PC-9 (cell line): ENCODE data around the gene SAFB2. TPM values are rescaled to one million over a fixed set of nuclear protein-coding genes. Genes with fewer than 3 reads are reported as not detected.

ENCODE experiments used
- BruUV-seq: library from RNA; stranded (reverse); fragments of 400-500 nt; replicated peaks from 2 replicates; lab custom pipeline; 2021; lab: Mats Ljungman, UMichigan
- CTCF ChIA-PET: fragments of 300-600 bp; sonication (Branson Sonifier 250); formaldehyde crosslinking; loops from one replicate; lab custom pipeline; 2022; ENCODE audit warnings: antibody characterized with exemption; lab: Charles Lee
- POLR2A ChIA-PET: fragments of 300-600 bp; sonication (Branson Sonifier 250); formaldehyde crosslinking; loops from one replicate; lab custom pipeline; 2022; ENCODE audit warnings: antibody characterized with exemption; ENCODE audit not compliant: unreplicated experiment; lab: Charles Lee
- DNase-seq, 2 experiments: peaks; one replicate each; pipeline versions ENCODE4 v3.0.0 to v3.0.0-alpha.2; 2015 to 2022; ENCODE audit warnings: mixed read lengths in 1 of 2
- H2AFZ ChIP-seq: fragments of 200-600 bp; sonication (generic); 2 replicates; pipeline ENCODE4 v1.8.1; 2017; ENCODE audit warnings: antibody characterized with exemption
- H3F3A ChIP-seq: fragments of 200-600 bp; sonication (generic); 2 replicates; pipeline ENCODE4 v1.8.1; 2017; ENCODE audit warnings: antibody characterized with exemption, mild to moderate bottlenecking, low read depth; ENCODE audit not compliant: insufficient read depth
- H3K27ac ChIP-seq: fragments of 200-600 bp; sonication (generic); 2 replicates; pipeline ENCODE4 v1.6.1; 2016; ENCODE audit warnings: mixed run types
- H3K27me3 ChIP-seq: fragments of 200-600 bp; sonication (generic); 2 replicates; pipeline ENCODE4 v1.6.1; 2016; ENCODE audit warnings: low read depth, mixed run types; ENCODE audit not compliant: insufficient read depth
- H3K36me3 ChIP-seq: fragments of 200-600 bp; sonication (generic); 2 replicates; pipeline ENCODE4 v1.6.1; 2016; ENCODE audit warnings: low read depth, mixed run types
- H3K4me1 ChIP-seq: fragments of 200-600 bp; sonication (generic); replicated peaks from 2 replicates; pipeline ENCODE4 v1.6.1; 2016; ENCODE audit warnings: mixed run types; ENCODE audit not compliant: insufficient read depth
- H3K4me2 ChIP-seq: fragments of 200-600 bp; sonication (generic); 2 replicates; pipeline ENCODE4 v1.6.1; 2017; ENCODE audit warnings: mixed run types
- H3K4me3 ChIP-seq: fragments of 200-600 bp; sonication (generic); 2 replicates; pipeline ENCODE4 v1.6.1; 2016; ENCODE audit warnings: mixed run types
- H3K79me2 ChIP-seq: fragments of 200-600 bp; sonication (generic); 2 replicates; pipeline ENCODE4 v1.6.1; 2017; ENCODE audit warnings: low read depth, mixed run types
- H3K9me2 ChIP-seq: fragments of 200-600 bp; sonication (generic); 2 replicates; pipeline ENCODE4 v1.8.1; 2017; ENCODE audit warnings: mild to moderate bottlenecking; ENCODE audit not compliant: insufficient read depth
- H3K9me3 ChIP-seq: fragments of 200-600 bp; sonication (generic); 2 replicates; pipeline ENCODE4 v1.8.1; 2016; ENCODE audit warnings: low read depth; ENCODE audit not compliant: insufficient read depth
- H4K20me1 ChIP-seq: fragments of 200-600 bp; sonication (generic); 2 replicates; pipeline ENCODE4 v1.8.1; 2017; ENCODE audit not compliant: insufficient read depth
- EZH2 ChIP-seq: fragments of 200-600 bp; sonication (generic); IDR thresholded peaks from 2 replicates; pipeline ENCODE4 v1.8.0; 2017; ENCODE audit warnings: antibody characterized with exemption, low read depth
- intact Hi-C: fragments of 100-400 bp; cut with micrococcal nuclease; formaldehyde crosslinking; loops from one replicate; pipeline ENCODE4 v1.10.0; 2022; ENCODE audit not compliant: unreplicated experiment
- total RNA-seq: library from RNA; stranded (reverse); gene quantifications from 2 replicates; pipeline ENCODE4 v1.2.3, GENCODE V29; 2021
- TF ChIP-seq, protein P1 (sequence below): fragments of 200-600 bp; sonication (generic); conservative IDR thresholded peaks from 2 replicates; pipeline ENCODE4 v1.6.1; 2017; ENCODE audit warnings: mixed run types, antibody characterized with exemption, mild to moderate bottlenecking, moderate library complexity

Gene SAFB2
- total RNA-seq, 1 experiment from 2014 or later, result 43.1 TPM

DNA sequence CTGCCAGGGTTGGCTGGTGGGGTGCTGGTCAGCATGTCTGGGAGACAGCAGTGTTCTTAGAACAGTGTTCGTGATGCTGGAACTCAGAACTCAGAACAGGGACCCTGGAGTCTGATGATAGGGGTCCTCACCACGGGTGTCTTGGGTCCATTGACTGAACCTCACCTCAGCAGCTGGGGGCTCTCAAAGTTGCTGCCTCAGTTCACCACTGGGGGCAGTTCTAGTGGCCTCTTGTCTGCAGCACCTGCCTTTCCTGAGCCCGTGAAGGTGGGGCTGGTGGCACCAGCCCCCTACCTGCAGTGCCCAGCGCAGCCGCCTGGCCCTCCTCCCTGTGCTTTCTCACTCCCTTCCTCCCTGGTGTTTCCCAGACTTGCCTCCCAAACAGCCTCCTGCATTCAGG is 28.8 kb upstream of the SAFB2 start:
- no TSS peak for BruUV-seq
- POLR2A ChIA-PET, result no interaction called here
- H3K9me2 ChIP-seq, result no peaks in the 10 kb centered on the region
- 0 out of 2 replicates have a peak, but pooled peaks cover 7% of the 10 kb centered on the region for H3K79me2 ChIP-seq
- no peak overlapping the region for H3K4me3 ChIP-seq
- H3K9me3 ChIP-seq, result no peaks in the 10 kb centered on the region
- peaks cover 6% of the 10 kb centered on the region; the same call in 1 of the 2 replicates for H4K20me1 ChIP-seq
- CTCF ChIA-PET, result no interaction called here
- H3F3A ChIP-seq, result peaks cover 7% of the 10 kb centered on the region; the same call in 1 of the 2 replicates
- no peaks in the 10 kb centered on the region for H3K27me3 ChIP-seq
- H3K4me1 ChIP-seq, result no peaks in the 10 kb centered on the region
- intact Hi-C loops, result no loop called here
- no peak overlapping the region for H2AFZ ChIP-seq
- DNase-seq, result no peak
- H3K27ac ChIP-seq, result no peak overlapping the region
- H3K36me3 ChIP-seq, result 0 out of 2 replicates have a peak, but pooled peaks cover 6% of the 10 kb centered on the region
- H3K4me2 ChIP-seq, result no peak overlapping the region
- TF ChIP-seq EZH2, result no peak
- TF ChIP-seq, protein P1, sequence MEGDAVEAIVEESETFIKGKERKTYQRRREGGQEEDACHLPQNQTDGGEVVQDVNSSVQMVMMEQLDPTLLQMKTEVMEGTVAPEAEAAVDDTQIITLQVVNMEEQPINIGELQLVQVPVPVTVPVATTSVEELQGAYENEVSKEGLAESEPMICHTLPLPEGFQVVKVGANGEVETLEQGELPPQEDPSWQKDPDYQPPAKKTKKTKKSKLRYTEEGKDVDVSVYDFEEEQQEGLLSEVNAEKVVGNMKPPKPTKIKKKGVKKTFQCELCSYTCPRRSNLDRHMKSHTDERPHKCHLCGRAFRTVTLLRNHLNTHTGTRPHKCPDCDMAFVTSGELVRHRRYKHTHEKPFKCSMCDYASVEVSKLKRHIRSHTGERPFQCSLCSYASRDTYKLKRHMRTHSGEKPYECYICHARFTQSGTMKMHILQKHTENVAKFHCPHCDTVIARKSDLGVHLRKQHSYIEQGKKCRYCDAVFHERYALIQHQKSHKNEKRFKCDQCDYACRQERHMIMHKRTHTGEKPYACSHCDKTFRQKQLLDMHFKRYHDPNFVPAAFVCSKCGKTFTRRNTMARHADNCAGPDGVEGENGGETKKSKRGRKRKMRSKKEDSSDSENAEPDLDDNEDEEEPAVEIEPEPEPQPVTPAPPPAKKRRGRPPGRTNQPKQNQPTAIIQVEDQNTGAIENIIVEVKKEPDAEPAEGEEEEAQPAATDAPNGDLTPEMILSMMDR, result no peak

DNA sequence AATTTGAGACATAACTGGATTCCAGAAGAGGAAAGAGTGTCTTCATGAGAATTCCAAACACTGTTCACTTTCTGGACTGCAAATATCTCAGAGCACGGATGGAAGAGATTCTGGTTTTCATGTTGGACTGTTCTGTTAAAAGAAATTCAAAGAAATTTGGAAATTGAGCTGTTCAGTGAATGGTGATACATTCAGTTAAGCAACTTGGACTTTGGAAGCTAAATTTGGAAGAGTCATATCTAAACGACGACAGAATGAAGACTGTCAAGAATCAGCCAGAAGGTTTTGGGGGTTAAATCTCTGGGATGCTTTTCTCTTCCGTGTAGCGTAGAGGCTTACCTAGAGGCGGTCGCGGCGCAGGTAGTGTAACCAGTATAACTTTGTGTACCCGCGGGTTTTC is 25.9 kb upstream of the SAFB2 start:
- Histone ChIP-seq H3F3A (peaks cover 4% of the 10 kb centered on the region; the same call in 1 of the 2 replicates), H3K36me3 (0 out of 2 replicates have a peak, but pooled peaks cover 6% of the 10 kb centered on the region), H3K4me2 (no peak overlapping the region), H4K20me1 (peaks cover 16% of the 10 kb centered on the region), H2AFZ (no peak overlapping the region), H3K27ac (no peak overlapping the region), H3K4me1 (no peaks in the 10 kb centered on the region), H3K9me2 (no peaks in the 10 kb centered on the region), H3K9me3 (no peaks in the 10 kb centered on the region), H3K4me3 (no peak overlapping the region), H3K27me3 (no peaks in the 10 kb centered on the region), H3K79me2 (peaks cover 24% of the 10 kb centered on the region)
- no peak for DNase-seq
- no TSS peak for BruUV-seq
- intact Hi-C loops, result no loop called here
- no peak for TF ChIP-seq EZH2
- TF ChIP-seq, protein P1, result no peak
- CTCF ChIA-PET, result no interaction called here
- POLR2A ChIA-PET, result interaction anchor here (0.6 kb wide), 1 partner anchor 38 kb away, joined by 3 read pairs; no protein-coding TSS in a partner anchor

- Histone ChIP-seq H3K27me3 (no peaks in the 10 kb centered on the region), H3K36me3 (0 out of 2 replicates have a peak, but pooled peaks cover 6% of the 10 kb centered on the region), H3K4me2 (no peak overlapping the region), H2AFZ (no peak overlapping the region), H4K20me1 (peaks cover 25% of the 10 kb centered on the region), H3K79me2 (peaks cover 40% of the 10 kb centered on the region), H3K27ac (no peak overlapping the region), H3K4me1 (no peaks in the 10 kb centered on the region), H3K4me3 (no peak overlapping the region), H3K9me2 (no peaks in the 10 kb centered on the region), H3K9me3 (no peaks in the 10 kb centered on the region), H3F3A (no peaks in the 10 kb centered on the region)
- intact Hi-C loops, result no loop called here
- DNase-seq, result no peak
- TF ChIP-seq, protein P1, result no peak
- TF ChIP-seq EZH2, result no peak
- ChIA-PET POLR2A (no interaction called here), CTCF (no interaction called here)
- BruUV-seq, result no TSS peak
Observed at GRCh38 chr19:5646703-5647102, 24.1 kb upstream of the SAFB2 start.
